Hepatocyte (in vitro differentiated cells): ENCODE results near the gene GEMIN2. TPM values are rescaled to one million over a fixed set of nuclear protein-coding genes. Genes with fewer than 3 reads are reported as not detected.

Experiments used
- DNase-seq: peaks from one replicate; pipeline ENCODE4 v3.0.0-alpha.2; 2016; ENCODE audit warnings: low spot score
- H2AFZ ChIP-seq: fragments of 200-600 bp; sonication (generic); 2 replicates; pipeline ENCODE4 v1.6.0; 2016; ENCODE audit warnings: antibody characterized with exemption, mild to moderate bottlenecking
- H3K27ac ChIP-seq: fragments of 200-600 bp; sonication (generic); 2 replicates; pipeline ENCODE4 v1.5.1; 2016; ENCODE audit warnings: mild to moderate bottlenecking
- H3K27me3 ChIP-seq: fragments of 200-600 bp; sonication (generic); 2 replicates; pipeline ENCODE4 v1.6.1; 2016
- H3K36me3 ChIP-seq: fragments of 200-600 bp; sonication (generic); replicated peaks from 2 replicates; pipeline ENCODE4 v1.5.1; 2016; ENCODE audit warnings: low read depth; ENCODE audit not compliant: insufficient read depth
- H3K4me1 ChIP-seq: fragments of 200-600 bp; sonication (generic); 2 replicates; pipeline ENCODE4 v1.5.1; 2016; ENCODE audit warnings: mild to moderate bottlenecking, moderate library complexity; ENCODE audit not compliant: insufficient read depth
- H3K4me2 ChIP-seq: fragments of 200-600 bp; sonication (generic); 2 replicates; pipeline ENCODE4 v1.6.0; 2016
- H3K4me3 ChIP-seq: fragments of 200-600 bp; sonication (generic); 2 replicates; pipeline ENCODE4 v1.5.1; 2016; ENCODE audit warnings: mild to moderate bottlenecking
- H3K79me2 ChIP-seq: fragments of 200-600 bp; sonication (generic); 2 replicates; pipeline ENCODE4 v1.6.0; 2017; ENCODE audit warnings: mild to moderate bottlenecking
- H3K9me2 ChIP-seq: fragments of 200-600 bp; sonication (generic); replicated peaks from 2 replicates; pipeline ENCODE4 v1.6.0; 2017; ENCODE audit warnings: mild to moderate bottlenecking; ENCODE audit not compliant: insufficient read depth
- H3K9me3 ChIP-seq: fragments of 200-600 bp; sonication (generic); 2 replicates; pipeline ENCODE4 v1.5.1; 2016; ENCODE audit warnings: low read depth, mild to moderate bottlenecking
- H4K20me1 ChIP-seq: fragments of 200-600 bp; sonication (generic); 2 replicates; pipeline ENCODE4 v1.6.0; 2016; ENCODE audit warnings: mild to moderate bottlenecking; ENCODE audit not compliant: insufficient read depth, poor library complexity, severe bottlenecking
- CTCF ChIP-seq: fragments of 200-600 bp; sonication (generic); IDR thresholded peaks from 2 replicates; pipeline ENCODE4 v1.5.1; 2016; ENCODE audit warnings: antibody characterized with exemption, mild to moderate bottlenecking; ENCODE audit not compliant: poor library complexity
- EZH2 ChIP-seq: fragments of 200-600 bp; sonication (generic); IDR thresholded peaks from 2 replicates; pipeline ENCODE4 v1.6.1; 2016; ENCODE audit warnings: antibody characterized with exemption, mild to moderate bottlenecking, borderline replicate concordance
- EZH2phosphoT487 ChIP-seq: fragments of 200-600 bp; sonication (generic); IDR thresholded peaks from one replicate; pipeline ENCODE4 v1.6.1; 2018; ENCODE audit warnings: antibody characterized with exemption, mild to moderate bottlenecking, low read depth, moderate library complexity; ENCODE audit not compliant: unreplicated experiment, severe bottlenecking
- WGBS: methylation state at CpG from one replicate; pipeline ENCODE4 v1.1.6; 2016; ENCODE audit warnings: low lambda C conversion rate; ENCODE audit errors: missing lambda C conversion rate; 5-methylcytosine and 5-hydroxymethylcytosine counted together
- polyA plus RNA-seq: library from polyadenylated mRNA; unstranded; fragments of >200 nt; fragmentation: Nextera tagmentation; extraction: Ambion mirVana; gene quantifications from 2 replicates; pipeline ENCODE4 v1.2.1, GENCODE V29; 2016
- small RNA-seq: library from RNA; depleted of rRNA; stranded (forward); fragments of <200 nt; gene quantifications from one replicate; pipeline ENCODE3, GENCODE V24; 2014
- total RNA-seq: library from RNA; depleted of rRNA; stranded (reverse); fragments of >200 nt; gene quantifications from 2 replicates; pipeline ENCODE4 v1.2.3, GENCODE V29; 2014

Gene GEMIN2
- total and polyA plus RNA-seq, 2 experiments from 2014 or later = 12.4 to 28.3 TPM

DNA sequence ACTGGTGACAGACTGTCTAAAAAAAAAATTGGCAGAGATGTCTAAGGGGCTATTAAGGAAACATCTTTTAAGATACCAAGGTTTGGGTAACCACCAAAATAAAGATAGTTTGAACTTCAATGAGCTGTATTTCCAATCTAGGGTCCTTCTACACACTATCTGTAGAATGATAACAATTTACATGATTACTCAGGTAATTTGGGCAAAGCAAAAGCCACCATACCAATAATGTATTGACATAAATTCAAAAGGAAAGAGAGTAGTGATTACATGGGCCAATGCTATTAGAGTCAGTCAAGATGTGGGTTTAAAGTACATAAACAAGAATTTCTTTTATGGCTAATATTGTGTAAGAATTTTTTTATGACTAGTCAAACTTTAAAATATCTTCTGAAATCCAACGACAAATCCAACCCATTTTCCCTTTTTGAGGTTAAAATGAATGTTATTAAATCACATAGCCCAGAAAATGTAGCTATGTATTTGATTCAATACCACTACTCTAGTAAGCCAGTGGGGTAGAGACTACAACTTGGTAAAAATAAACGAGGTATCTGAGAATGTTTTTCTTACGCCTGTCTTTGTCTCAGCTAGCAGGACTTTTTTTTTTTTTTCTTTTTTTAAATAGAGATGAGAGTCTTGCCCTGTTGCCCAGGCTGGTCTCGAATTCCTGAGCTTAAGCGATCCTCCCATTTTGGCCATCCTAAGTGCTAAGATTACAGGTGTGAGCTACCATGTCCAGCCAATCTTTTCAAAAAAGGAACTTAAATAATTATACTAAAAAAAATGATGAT, 71.3 kb downstream of the GEMIN2 start:
- H3K4me2 ChIP-seq = no peak overlapping the region
- no peak overlapping the region for H3K4me3 ChIP-seq
- no peaks in the 10 kb centered on the region for H3K4me1 ChIP-seq
- H3K36me3 ChIP-seq = peaks cover 6% of the 10 kb centered on the region
- 95% methylated on average over 5 of the region's 5 CpGs for WGBS
- H3K9me3 ChIP-seq = no peaks in the 10 kb centered on the region
- no peaks in the 10 kb centered on the region for H4K20me1 ChIP-seq
- H3K27me3 ChIP-seq = no peaks in the 10 kb centered on the region
- H3K27ac ChIP-seq = no peak overlapping the region
- peaks cover 5% of the 10 kb centered on the region for H3K79me2 ChIP-seq
- no peak overlapping the region for H2AFZ ChIP-seq
- H3K9me2 ChIP-seq = no peaks in the 10 kb centered on the region
- TF ChIP-seq CTCF (no peak), EZH2phosphoT487 (no peak), EZH2 (no peak)
- DNase-seq = no peak

Small RNAs within 50 kb of the gene (small RNA-seq; reads per million reads assigned to genes)
- not detected for gene AL109628.1

Other genes with a start within 250 kb of the GEMIN2 start
- 172 and 193 TPM in 2 replicates for gene SEC23A, start 11.1 kb upstream of the GEMIN2 start, total RNA-seq
- 81.5 and 99.8 TPM in 2 replicates for gene SEC23A, start 11.1 kb upstream of the GEMIN2 start, polyA plus RNA-seq
- 27.2 and 30.3 TPM in 2 replicates for gene TRAPPC6B, start 56.0 kb downstream of the GEMIN2 start, total RNA-seq
- 12.4 and 14.3 TPM in 2 replicates for gene TRAPPC6B, start 56.0 kb downstream of the GEMIN2 start, polyA plus RNA-seq
- 30.9 and 34.8 TPM in 2 replicates for gene PNN, start 60.9 kb downstream of the GEMIN2 start, total RNA-seq
- gene PNN, start 60.9 kb downstream of the GEMIN2 start, polyA plus RNA-seq = 49.3 and 89.1 TPM in 2 replicates
- gene MIA2, start 119.6 kb downstream of the GEMIN2 start, total RNA-seq = 86.0 and 93.6 TPM in 2 replicates
- 43.9 and 45.9 TPM in 2 replicates for gene MIA2, start 119.6 kb downstream of the GEMIN2 start, polyA plus RNA-seq